Measurements from ENCODE around the gene SMARCD3. TPM values are rescaled to one million over a fixed set of nuclear protein-coding genes. Genes with fewer than 3 reads are reported as not detected.
A peak's percentile ranks its signal among the peaks of the same experiment; 100 is the strongest.

The SMARCD3 gene
- total RNA-seq, 1 experiment from 2014 or later = 30.3 TPM

GRCh38 chr7:151211155-151211772, 37.2 kb downstream of the SMARCD3 start:
- ChIA-PET RAD21 (ENCODE audit: low non-redundant PET in 1 of 2, low total read pairs in 2 of 2, uncharacterized antibody in 2 of 2, unreplicated experiment in 2 of 2) (no interaction called here), CTCF (no interaction called here), POLR2A (interaction anchor here (1.2 kb wide), 1 partner anchor 16 kb away, joined by 3 read pairs; no protein-coding TSS in a partner anchor)

More at GRCh38 chr7:151211155-151211772, 37.2 kb downstream of the SMARCD3 start:
- peaks cover 18 to 35% of the 10 kb centered on the region in 2 experiments; a peak in 3 of 4 replicates for H3K36me3 ChIP-seq (ENCODE audit: control insufficient read depth in 1 of 2, insufficient read depth in 2 of 2, low read length in 2 of 2)
- no peaks in the 10 kb centered on the region for H3K4me1 ChIP-seq (ENCODE audit: control insufficient read depth in 1 of 2, insufficient read depth in 2 of 2, low read length in 2 of 2)
- BruUV-seq (replicated peaks) = no TSS peak
- H3K4me2 ChIP-seq (ENCODE audit: low read length) = no peak overlapping the region
- H3K9me3 ChIP-seq (ENCODE audit: control insufficient read depth in 1 of 2, insufficient read depth in 1 of 2, low read depth in 1 of 2, low read length in 2 of 2) = no peaks in the 10 kb centered on the region
- H3K9ac ChIP-seq (ENCODE audit: low read length) = no peak overlapping the region
- no peaks in the 10 kb centered on the region for H4K20me1 ChIP-seq (ENCODE audit: insufficient read depth)
- H3K9me2 ChIP-seq (ENCODE audit: insufficient read depth) = no peaks in the 10 kb centered on the region
- no peaks in the 10 kb centered on the region for H3K27me3 ChIP-seq (ENCODE audit: insufficient read depth, low read length)
- DNase-seq (ENCODE audit: low read depth, low spot score) (no peak), ATAC-seq (peak; percentile 18; the same call in 1 of the 2 replicates)
- H3K27ac ChIP-seq (ENCODE audit: low read depth, low read length) = no peak overlapping the region
- intact Hi-C loops (cut with micrococcal nuclease) = no loop called here
- no peak overlapping the region for H3K4me3 ChIP-seq (replicated peaks in 1 of 2; ENCODE audit: low read depth in 1 of 2, low read length in 2 of 2)
- H2AFZ ChIP-seq (ENCODE audit: low read depth, low read length, poor library complexity, severe bottlenecking) = no peak overlapping the region
- H3K79me2 ChIP-seq (ENCODE audit: insufficient read depth, low read length) = no peaks in the 10 kb centered on the region
- TF ChIP-seq ZFX (IDR thresholded peaks at IDR 0.05) (no peak), YY1 (IDR thresholded peaks at IDR 0.05; ENCODE audit: extremely low read depth, insufficient replicate concordance, low read depth, low read length) (no peak), ZNF274 (IDR thresholded peaks at IDR 0.05; ENCODE audit: low read depth, low read length) (no peak), ATF3 (IDR thresholded peaks at IDR 0.05) (no peak), TCF7L2 (IDR thresholded peaks at IDR 0.05; ENCODE audit: borderline replicate concordance, extremely low read depth, insufficient read depth, insufficient read length) (no peak), RAD21 (IDR thresholded peaks at IDR 0.05; ENCODE audit: low read depth) (no peak), CBX3 (IDR thresholded peaks at IDR 0.05; ENCODE audit: low read depth) (no peak), CTCF (IDR thresholded peaks at IDR 0.05 in 2 of 3, conservative IDR thresholded peaks at IDR 0.05 in 1 of 3; ENCODE audit: borderline replicate concordance in 1 of 3, insufficient read depth in 1 of 3, low read depth in 2 of 3, low read length in 2 of 3) (no peak), CEBPB (IDR thresholded peaks at IDR 0.05; ENCODE audit: low read depth) (no peak), SP1 (IDR thresholded peaks at IDR 0.05; ENCODE audit: low read depth) (no peak), JUND (IDR thresholded peaks at IDR 0.05) (no peak)
- TF ChIP-seq, protein P1, sequence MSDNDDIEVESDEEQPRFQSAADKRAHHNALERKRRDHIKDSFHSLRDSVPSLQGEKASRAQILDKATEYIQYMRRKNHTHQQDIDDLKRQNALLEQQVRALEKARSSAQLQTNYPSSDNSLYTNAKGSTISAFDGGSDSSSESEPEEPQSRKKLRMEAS (IDR thresholded peaks at IDR 0.05) = no peak
